Vagina (tissue), 2 donors: ENCODE data around the gene ATXN10.

Experiments
- POLR2A ChIP-seq, 2 donors: fragments of 450-650 bp; IDR thresholded peaks; one replicate each; pipeline ENCODE4 v1.6.1; 2017; ENCODE audit warnings: antibody characterized with exemption in 2 of 2, mild to moderate bottlenecking in 2 of 2, moderate library complexity in 2 of 2
- POLR2AphosphoS5 ChIP-seq, 2 donors: sonication (generic); formaldehyde crosslinking; IDR thresholded peaks; one replicate each; pipeline ENCODE4 v1.9.0; 2017; ENCODE audit warnings: antibody characterized with exemption in 2 of 2, mild to moderate bottlenecking in 2 of 2, low read depth in 1 of 2; ENCODE audit not compliant: insufficient read depth in 1 of 2

GRCh38 chr22:45709866-45710265 is 38.2 kb downstream of the ATXN10 start:
- TF ChIP-seq POLR2AphosphoS5 (IDR thresholded peaks at IDR 0.05; ENCODE audit: insufficient read depth in 1 of 2, low read depth in 1 of 2), result no peak
- TF ChIP-seq POLR2A (IDR thresholded peaks at IDR 0.05), result no peak
